ENCODE results near the gene TP53AIP1. TPM values are rescaled to one million over a fixed set of nuclear protein-coding genes. Genes with fewer than 3 reads are reported as not detected.

TP53AIP1 gene
- total and polyA plus RNA-seq, 10 of the 15 experiments (the other 5 are each of a cell fraction or from before 2014, with no cell fraction given) = 0.01 TPM; not detected in 9

DNA sequence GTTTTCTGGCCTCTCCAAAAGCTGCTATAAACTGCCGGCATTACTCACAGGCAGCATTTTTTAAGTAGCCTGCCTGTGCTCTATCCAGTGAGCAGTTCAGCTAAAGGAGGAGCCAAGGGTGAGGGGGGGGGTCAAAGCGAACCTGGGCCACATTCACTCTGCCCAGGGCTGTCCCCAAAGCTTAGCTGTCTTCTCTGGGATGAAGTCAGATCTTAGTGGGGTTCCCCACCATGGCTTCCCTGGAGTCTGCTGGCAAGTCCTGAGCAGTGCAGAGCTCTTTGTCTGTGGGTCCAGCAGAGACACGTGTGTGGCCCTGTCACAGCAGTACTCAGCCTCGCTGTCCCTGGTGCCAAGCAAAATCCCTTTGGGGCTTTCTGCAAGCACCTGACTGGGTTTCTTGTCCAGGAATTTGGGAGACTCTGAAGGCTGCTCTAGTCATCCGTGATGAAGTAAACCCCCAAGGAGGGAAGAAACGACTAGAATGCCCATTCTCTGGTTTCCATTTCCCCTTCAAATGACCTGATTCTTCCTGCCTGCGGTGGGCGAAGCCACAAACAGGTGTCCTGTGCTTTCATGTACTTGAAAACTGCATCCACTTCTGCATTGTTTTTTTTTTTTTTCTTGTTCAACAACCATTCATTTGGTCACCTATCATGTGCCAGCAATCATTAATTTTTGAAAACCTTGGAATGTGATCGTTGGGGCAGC, 48.9 kb downstream of the TP53AIP1 start:
- POLR2A ChIA-PET = no interaction called here
- in situ Hi-C loops (cut with MboI) = no loop called here
- H3K4me2 ChIP-seq (ENCODE audit: control insufficient read depth, insufficient read depth) = no peak overlapping the region
- no TSS peak for BruUV-seq (replicated peaks)
- peaks cover 6% of the 10 kb centered on the region for H3K4me1 ChIP-seq (ENCODE audit: control insufficient read depth, insufficient read depth, low read length)
- SMC1A ChIA-PET (ENCODE audit: uncharacterized antibody, unreplicated experiment) = interaction anchor here (1.2 to 12.3 kb wide), 3 partner anchors 11 to 59 kb away, joined by 4 to 249 read pairs (median 6); no protein-coding TSS in a partner anchor
- intact Hi-C loops (cut with micrococcal nuclease; ENCODE audit: unreplicated experiment) = no loop called here
- H3K36me3 ChIP-seq (ENCODE audit: control insufficient read depth in 2 of 2, insufficient read depth in 2 of 2, low read length in 1 of 2) = no peaks in the 10 kb centered on the region
- DNase-seq (ENCODE audit: low read depth, low spot score) (no peak), ATAC-seq (peak; percentile 37), FAIRE-seq (peak; percentile 62)
- WGBS (ENCODE audit: insufficient coverage, insufficient replicate concordance, low lambda C conversion rate, missing lambda C conversion rate) = 19% methylated on average over 9 of the region's 9 CpGs
- H3K79me2 ChIP-seq (ENCODE audit: control insufficient read depth, insufficient read depth, low read length) = no peaks in the 10 kb centered on the region
- no peaks in the 10 kb centered on the region for H4K20me1 ChIP-seq (ENCODE audit: control insufficient read depth, insufficient read depth)
- no peak overlapping the region for H2AFZ ChIP-seq (ENCODE audit: control insufficient read depth, low read depth, low read length)
- no peak overlapping the region for H3K4me3 ChIP-seq
- H3K9ac ChIP-seq (ENCODE audit: control insufficient read depth, insufficient read depth, low read length) = no peak overlapping the region
- H3K27me3 ChIP-seq (replicated peaks in 1 of 2; ENCODE audit: control insufficient read depth in 2 of 2, insufficient read depth in 2 of 2, low read length in 1 of 2) = peaks cover 9 to 13% of the 10 kb centered on the region in 2 experiments; a peak in 3 of 4 replicates
- H3K9me3 ChIP-seq (replicated peaks; ENCODE audit: control insufficient read depth, insufficient read depth, low read length) = no peaks in the 10 kb centered on the region
- no peak overlapping the region for H3K27ac ChIP-seq (ENCODE audit: control insufficient read depth, insufficient read depth)
- RAD21 ChIA-PET (ENCODE audit: unreplicated experiment) = interaction anchor here (0.8 kb wide), 1 partner anchor 68 kb away, joined by 3 read pairs; no protein-coding TSS in a partner anchor
- CTCF ChIA-PET = interaction anchor here (1.0 to 10.8 kb wide), 6 partner anchors 9 to 63 kb away, joined by 3 to 480 read pairs (median 6); no protein-coding TSS in a partner anchor
- TF ChIP-seq, protein P1, sequence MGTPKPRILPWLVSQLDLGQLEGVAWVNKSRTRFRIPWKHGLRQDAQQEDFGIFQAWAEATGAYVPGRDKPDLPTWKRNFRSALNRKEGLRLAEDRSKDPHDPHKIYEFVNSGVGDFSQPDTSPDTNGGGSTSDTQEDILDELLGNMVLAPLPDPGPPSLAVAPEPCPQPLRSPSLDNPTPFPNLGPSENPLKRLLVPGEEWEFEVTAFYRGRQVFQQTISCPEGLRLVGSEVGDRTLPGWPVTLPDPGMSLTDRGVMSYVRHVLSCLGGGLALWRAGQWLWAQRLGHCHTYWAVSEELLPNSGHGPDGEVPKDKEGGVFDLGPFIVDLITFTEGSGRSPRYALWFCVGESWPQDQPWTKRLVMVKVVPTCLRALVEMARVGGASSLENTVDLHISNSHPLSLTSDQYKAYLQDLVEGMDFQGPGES (IDR thresholded peaks at IDR 0.05) = no peak
- TF ChIP-seq, protein P2, sequence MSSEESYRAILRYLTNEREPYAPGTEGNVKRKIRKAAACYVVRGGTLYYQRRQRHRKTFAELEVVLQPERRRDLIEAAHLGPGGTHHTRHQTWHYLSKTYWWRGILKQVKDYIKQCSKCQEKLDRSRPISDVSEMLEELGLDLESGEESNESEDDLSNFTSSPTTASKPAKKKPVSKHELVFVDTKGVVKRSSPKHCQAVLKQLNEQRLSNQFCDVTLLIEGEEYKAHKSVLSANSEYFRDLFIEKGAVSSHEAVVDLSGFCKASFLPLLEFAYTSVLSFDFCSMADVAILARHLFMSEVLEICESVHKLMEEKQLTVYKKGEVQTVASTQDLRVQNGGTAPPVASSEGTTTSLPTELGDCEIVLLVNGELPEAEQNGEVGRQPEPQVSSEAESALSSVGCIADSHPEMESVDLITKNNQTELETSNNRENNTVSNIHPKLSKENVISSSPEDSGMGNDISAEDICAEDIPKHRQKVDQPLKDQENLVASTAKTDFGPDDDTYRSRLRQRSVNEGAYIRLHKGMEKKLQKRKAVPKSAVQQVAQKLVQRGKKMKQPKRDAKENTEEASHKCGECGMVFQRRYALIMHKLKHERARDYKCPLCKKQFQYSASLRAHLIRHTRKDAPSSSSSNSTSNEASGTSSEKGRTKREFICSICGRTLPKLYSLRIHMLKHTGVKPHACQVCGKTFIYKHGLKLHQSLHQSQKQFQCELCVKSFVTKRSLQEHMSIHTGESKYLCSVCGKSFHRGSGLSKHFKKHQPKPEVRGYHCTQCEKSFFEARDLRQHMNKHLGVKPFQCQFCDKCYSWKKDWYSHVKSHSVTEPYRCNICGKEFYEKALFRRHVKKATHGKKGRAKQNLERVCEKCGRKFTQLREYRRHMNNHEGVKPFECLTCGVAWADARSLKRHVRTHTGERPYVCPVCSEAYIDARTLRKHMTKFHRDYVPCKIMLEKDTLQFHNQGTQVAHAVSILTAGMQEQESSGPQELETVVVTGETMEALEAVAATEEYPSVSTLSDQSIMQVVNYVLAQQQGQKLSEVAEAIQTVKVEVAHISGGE (CRISPR knock-in tag; IDR thresholded peaks at IDR 0.05) = no peak
- TF ChIP-seq, protein P3, sequence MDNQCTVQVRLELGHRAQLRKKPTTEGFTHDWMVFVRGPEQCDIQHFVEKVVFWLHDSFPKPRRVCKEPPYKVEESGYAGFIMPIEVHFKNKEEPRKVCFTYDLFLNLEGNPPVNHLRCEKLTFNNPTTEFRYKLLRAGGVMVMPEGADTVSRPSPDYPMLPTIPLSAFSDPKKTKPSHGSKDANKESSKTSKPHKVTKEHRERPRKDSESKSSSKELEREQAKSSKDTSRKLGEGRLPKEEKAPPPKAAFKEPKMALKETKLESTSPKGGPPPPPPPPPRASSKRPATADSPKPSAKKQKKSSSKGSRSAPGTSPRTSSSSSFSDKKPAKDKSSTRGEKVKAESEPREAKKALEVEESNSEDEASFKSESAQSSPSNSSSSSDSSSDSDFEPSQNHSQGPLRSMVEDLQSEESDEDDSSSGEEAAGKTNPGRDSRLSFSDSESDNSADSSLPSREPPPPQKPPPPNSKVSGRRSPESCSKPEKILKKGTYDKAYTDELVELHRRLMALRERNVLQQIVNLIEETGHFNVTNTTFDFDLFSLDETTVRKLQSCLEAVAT (IDR thresholded peaks at IDR 0.05) = no peak
- TF ChIP-seq, protein P4, sequence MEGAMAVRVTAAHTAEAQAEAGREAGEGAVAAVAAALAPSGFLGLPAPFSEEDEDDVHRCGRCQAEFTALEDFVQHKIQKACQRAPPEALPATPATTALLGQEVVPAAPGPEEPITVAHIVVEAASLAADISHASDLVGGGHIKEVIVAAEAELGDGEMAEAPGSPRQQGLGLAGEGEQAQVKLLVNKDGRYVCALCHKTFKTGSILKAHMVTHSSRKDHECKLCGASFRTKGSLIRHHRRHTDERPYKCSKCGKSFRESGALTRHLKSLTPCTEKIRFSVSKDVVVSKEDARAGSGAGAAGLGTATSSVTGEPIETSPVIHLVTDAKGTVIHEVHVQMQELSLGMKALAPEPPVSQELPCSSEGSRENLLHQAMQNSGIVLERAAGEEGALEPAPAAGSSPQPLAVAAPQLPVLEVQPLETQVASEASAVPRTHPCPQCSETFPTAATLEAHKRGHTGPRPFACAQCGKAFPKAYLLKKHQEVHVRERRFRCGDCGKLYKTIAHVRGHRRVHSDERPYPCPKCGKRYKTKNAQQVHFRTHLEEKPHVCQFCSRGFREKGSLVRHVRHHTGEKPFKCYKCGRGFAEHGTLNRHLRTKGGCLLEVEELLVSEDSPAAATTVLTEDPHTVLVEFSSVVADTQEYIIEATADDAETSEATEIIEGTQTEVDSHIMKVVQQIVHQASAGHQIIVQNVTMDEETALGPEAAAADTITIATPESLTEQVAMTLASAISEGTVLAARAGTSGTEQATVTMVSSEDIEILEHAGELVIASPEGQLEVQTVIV (IDR thresholded peaks at IDR 0.05; ENCODE audit: borderline replicate concordance, partially characterized antibody) = no peak
- TF ChIP-seq HDAC2 (IDR thresholded peaks at IDR 0.05) (no peak), ETV6 (conservative IDR thresholded peaks at IDR 0.05 in 1 of 2, IDR thresholded peaks at IDR 0.05 in 1 of 2; ENCODE audit: borderline replicate concordance in 1 of 2, low read depth in 1 of 2) (peak in 1 of 2 experiments; percentile 59; a peak in 2 of 4 replicates), ZNF217 (IDR thresholded peaks at IDR 0.05) (no peak), GATAD2B (conservative IDR thresholded peaks at IDR 0.05; ENCODE audit: low read depth) (no peak), RUNX3 (IDR thresholded peaks at IDR 0.05; ENCODE audit: low read length) (peak; percentile 84), RBBP5 (conservative IDR thresholded peaks at IDR 0.05) (no peak), FOS (IDR thresholded peaks at IDR 0.05; ENCODE audit: borderline replicate concordance, extremely low read depth, insufficient read length) (no peak), RELA (IDR thresholded peaks at IDR 0.05; ENCODE audit: borderline replicate concordance, partially characterized antibody) (no peak), PAX5 (IDR thresholded peaks at IDR 0.05; ENCODE audit: borderline replicate concordance, low read depth, low read length) (no peak), MEF2A (IDR thresholded peaks at IDR 0.05; ENCODE audit: insufficient read depth, low read depth, low read length) (no peak)

Data from GM12878 (cell line).